GM13976 (cell line): ENCODE results near the gene ZBP1.

ENCODE experiments used
- DNase-seq: peaks from one replicate; pipeline ENCODE4 v3.0.0; 2012; ENCODE audit warnings: low spot score
- in situ Hi-C: fragments of 300-500 bp; cut with MboI; formaldehyde crosslinking; loops from one replicate; pipeline ENCODE4 v1.12.0; 2022; ENCODE audit warnings: low sequenced_read_pairs, mixed read lengths, inconsistent platforms; ENCODE audit not compliant: unreplicated experiment
- TF ChIP-seq, protein P1 (sequence below): IDR thresholded peaks from 2 replicates; pipeline ENCODE4 v1.5.1; 2012; ENCODE audit warnings: borderline replicate concordance, mild to moderate bottlenecking; ENCODE audit not compliant: insufficient read depth; ENCODE audit errors: extremely low read depth, missing control alignments, control extremely low read depth

Gene ZBP1

DNA sequence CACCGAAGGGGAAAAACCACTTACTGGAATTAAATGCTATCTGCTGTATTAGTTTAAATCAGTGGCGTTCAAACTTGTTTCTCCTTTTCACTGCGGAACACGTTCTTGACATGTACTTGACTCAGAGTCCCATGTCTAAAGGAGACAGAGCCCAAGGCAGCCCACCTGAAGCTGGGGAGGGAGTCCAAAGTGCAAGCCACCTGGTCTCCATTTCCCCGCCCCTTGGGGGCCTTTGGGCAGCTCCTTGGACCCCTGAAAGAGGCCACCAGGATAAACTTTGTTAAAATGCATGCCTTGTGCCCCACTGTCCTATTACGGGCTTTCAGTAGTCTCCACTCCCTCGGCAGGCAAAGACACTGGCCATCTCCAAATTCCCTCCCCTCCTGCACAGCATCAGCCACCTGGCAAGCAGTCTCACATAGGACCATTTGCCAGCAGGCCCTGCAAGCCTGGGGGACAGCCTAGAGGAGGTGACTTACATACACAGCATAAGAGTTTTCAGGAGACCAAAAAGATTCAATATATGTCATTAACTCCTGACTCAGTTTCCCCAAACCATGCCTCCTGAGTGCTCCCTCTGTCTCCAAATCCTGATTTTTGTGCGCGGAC lies 52.7 kb downstream of the ZBP1 start:
- in situ Hi-C loops, result no loop called here
- TF ChIP-seq, protein P1, sequence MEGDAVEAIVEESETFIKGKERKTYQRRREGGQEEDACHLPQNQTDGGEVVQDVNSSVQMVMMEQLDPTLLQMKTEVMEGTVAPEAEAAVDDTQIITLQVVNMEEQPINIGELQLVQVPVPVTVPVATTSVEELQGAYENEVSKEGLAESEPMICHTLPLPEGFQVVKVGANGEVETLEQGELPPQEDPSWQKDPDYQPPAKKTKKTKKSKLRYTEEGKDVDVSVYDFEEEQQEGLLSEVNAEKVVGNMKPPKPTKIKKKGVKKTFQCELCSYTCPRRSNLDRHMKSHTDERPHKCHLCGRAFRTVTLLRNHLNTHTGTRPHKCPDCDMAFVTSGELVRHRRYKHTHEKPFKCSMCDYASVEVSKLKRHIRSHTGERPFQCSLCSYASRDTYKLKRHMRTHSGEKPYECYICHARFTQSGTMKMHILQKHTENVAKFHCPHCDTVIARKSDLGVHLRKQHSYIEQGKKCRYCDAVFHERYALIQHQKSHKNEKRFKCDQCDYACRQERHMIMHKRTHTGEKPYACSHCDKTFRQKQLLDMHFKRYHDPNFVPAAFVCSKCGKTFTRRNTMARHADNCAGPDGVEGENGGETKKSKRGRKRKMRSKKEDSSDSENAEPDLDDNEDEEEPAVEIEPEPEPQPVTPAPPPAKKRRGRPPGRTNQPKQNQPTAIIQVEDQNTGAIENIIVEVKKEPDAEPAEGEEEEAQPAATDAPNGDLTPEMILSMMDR, result no peak
- DNase-seq, result no peak

DNA sequence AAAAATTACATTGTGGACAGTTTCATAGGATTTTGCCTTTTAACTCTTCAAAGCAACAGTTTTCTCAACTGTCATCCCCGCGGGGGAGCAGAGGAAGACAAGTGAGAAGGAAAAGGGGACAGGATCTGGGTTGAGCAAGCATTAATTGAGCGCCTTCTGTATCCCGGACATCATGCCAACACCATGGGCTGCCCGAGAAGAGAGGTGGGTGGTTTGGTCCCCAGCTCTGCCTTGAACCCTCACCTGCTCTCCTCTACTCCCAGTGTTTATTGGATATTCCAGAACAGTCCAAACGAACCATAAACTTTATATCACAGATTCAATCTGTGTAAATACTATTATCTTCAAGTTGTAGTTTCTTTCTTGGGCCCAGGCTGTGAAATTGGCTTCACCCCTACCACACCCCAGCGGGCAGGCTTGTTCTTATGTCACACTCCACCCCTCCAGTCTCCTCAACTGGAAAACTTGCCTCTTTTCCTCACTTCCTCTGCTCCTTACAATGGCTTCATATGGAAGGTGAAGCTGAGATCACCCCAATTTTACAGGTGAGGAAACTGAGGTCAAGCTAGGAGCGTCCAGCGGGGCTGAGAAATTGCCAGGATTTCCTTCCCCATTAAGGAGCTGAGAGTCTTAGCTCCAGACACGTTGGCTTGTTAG lies 53.3 kb downstream of the ZBP1 start:
- TF ChIP-seq, protein P1, result no peak
- in situ Hi-C loops, result no loop called here
- no peak for DNase-seq

DNA sequence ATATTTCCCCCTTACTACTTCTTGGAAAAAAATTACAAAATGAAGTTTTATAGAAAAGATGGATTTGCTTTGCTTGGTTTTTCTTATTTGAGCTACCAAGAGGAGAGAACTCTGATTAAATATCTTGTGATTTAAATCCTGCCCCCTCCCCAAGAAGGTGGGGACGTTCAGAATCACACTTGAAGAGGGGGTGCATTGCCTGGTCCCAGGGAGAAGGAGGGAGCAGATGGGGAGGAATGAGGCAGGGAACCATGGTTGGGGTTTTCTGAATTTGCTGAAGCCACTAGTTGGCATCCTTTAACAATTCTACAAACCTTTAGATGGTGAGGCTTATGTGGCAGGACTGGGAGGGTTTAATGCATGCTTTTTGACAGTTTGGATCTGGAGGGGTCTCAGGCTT lies 53.8 kb downstream of the ZBP1 start:
- DNase-seq, result no peak
- in situ Hi-C loops, result no loop called here
- TF ChIP-seq, protein P1, result no peak

DNA sequence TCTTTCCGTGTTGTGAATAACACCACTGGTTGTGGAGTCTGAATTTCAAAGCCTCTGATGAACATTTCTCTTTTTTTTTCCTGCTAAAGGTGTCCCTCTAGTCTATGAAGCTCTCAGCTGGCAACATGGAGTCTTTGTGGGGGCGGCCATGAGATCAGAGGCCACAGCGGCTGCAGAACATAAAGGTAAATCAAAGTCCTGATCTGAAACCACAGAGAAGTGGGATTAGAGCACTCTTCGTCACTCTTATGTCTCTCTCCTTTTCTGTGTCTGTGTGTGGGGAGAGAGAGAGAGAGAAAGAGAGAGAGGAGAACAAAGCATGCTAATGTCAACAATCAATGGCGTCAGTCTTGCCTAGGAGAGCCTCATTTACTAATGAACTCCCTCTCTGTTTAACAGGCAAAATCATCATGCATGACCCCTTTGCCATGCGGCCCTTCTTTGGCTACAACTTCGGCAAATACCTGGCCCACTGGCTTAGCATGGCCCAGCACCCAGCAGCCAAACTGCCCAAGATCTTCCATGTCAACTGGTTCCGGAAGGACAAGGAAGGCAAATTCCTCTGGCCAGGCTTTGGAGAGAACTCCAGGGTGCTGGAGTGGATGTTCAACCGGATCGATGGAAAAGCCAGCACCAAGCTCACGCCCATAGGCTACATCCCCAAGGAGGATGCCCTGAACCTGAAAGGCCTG lies 55.1 kb downstream of the ZBP1 start:
- no peak for DNase-seq
- TF ChIP-seq, protein P1, result no peak
- in situ Hi-C loops, result no loop called here

DNA sequence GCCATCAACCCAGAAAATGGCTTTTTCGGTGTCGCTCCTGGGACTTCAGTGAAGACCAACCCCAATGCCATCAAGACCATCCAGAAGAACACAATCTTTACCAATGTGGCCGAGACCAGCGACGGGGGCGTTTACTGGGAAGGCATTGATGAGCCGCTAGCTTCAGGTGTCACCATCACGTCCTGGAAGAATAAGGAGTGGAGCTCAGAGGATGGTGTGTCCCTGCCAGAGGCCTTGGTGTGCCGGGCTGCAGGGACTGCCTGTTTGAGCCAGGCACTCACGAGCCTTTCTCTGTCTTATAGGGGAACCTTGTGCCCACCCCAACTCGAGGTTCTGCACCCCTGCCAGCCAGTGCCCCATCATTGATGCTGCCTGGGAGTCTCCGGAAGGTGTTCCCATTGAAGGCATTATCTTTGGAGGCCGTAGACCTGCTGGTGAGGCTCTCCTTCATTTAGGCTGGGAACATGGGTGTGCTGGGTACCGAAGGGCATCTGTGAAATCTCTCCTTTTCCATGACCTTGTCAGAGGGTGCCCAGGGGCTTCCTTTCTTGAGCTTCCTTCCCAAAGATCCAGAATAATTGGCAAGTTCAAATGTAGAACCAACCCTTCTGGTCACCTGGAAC lies 55.9 kb downstream of the ZBP1 start:
- TF ChIP-seq, protein P1, result no peak
- DNase-seq, result no peak
- in situ Hi-C loops, result no loop called here

DNA sequence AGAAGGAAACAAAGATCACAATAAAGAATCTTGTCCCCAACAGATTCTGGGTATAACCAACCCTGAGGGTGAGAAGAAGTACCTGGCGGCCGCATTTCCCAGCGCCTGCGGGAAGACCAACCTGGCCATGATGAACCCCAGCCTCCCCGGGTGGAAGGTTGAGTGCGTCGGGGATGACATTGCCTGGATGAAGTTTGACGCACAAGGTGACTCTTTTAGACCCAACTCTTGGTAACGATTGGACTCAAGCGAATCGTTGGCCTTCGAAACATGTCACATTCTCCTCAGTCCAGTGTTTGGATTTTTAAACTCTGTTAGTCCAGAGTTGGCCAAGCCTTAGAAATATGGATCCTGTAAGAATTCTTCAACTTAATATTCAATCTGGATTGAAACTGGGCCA lies 56.7 kb downstream of the ZBP1 start:
- DNase-seq, result no peak
- TF ChIP-seq, protein P1, result no peak
- in situ Hi-C loops, result no loop called here
